OCI-LY1 (cell line): Measurements from ENCODE around the gene WDR26.

ENCODE experiments used
- CTCF ChIP-seq: fragments of 200-600 bp; sonication (generic), shearing (Covaris generic); IDR thresholded peaks from 2 replicates; pipeline ENCODE4 v1.5.1; 2017; ENCODE audit warnings: mild to moderate bottlenecking, antibody characterized with exemption, low read length, moderate library complexity, mixed read lengths
- EZH2 ChIP-seq: fragments of 200-600 bp; sonication (generic), shearing (Covaris generic); IDR thresholded peaks from 2 replicates; pipeline ENCODE4 v1.8.0; 2017; ENCODE audit warnings: borderline replicate concordance, mixed run types, mild to moderate bottlenecking, antibody characterized with exemption, low read length, moderate library complexity, mixed read lengths

- TF ChIP-seq CTCF, result no peak
- no peak for TF ChIP-seq EZH2
These were observed 2.5 kb downstream of the WDR26 start for GRCh38 chr1:224432146-224432545.
